DMS 273 (cell line): ENCODE measurements around the gene CLEC20A.
"Not testable (repeated sequence)": the region's sequence is repeated elsewhere in the genome, so short reads cannot be mapped to it uniquely, and the experiment has no call there.

ENCODE experiments used
- DNase-seq: peaks from one replicate; lab custom pipeline; 2025; ENCODE audit not compliant: unreplicated experiment; lab: John Stamatoyannopoulos, UW

CLEC20A gene

GRCh38 chr1:178529364-178530036 is 32.7 kb upstream of the CLEC20A start:
- no peak for DNase-seq

GRCh38 chr1:178528953-178529335 is 32.2 kb upstream of the CLEC20A start:
- DNase-seq = peak; percentile 14

GRCh38 chr1:178528228-178528952 is 31.6 kb upstream of the CLEC20A start:
- no peak for DNase-seq

GRCh38 chr1:178527117-178527516 is 30.4 kb upstream of the CLEC20A start:
- DNase-seq = no peak

- DNase-seq = no peak
These were observed 24.5 kb upstream of the CLEC20A start for GRCh38 chr1:178521241-178521640.

GRCh38 chr1:178520803-178521202 is 24.0 kb upstream of the CLEC20A start:
- DNase-seq = no peak

- DNase-seq = no peak
These were observed 22.1 kb upstream of the CLEC20A start for GRCh38 chr1:178518894-178519293.

- no peak for DNase-seq
These were observed 19.3 kb upstream of the CLEC20A start for GRCh38 chr1:178516110-178516509.

GRCh38 chr1:178513278-178513983 is 16.7 kb upstream of the CLEC20A start:
- DNase-seq = peak; percentile 73

GRCh38 chr1:178512566-178513277 is 16.0 kb upstream of the CLEC20A start, which contains the start of gene TEX35:
Gene TEX35, plus strand, starts transcription at chr1:178513109. Its CDS starts 80 bp downstream, at chr1:178513189.
- DNase-seq = no peak

- no peak for DNase-seq
These were observed 13.4 kb upstream of the CLEC20A start for GRCh38 chr1:178510155-178510554.

GRCh38 chr1:178509414-178510007 is 12.7 kb upstream of the CLEC20A start:
- no peak for DNase-seq

- DNase-seq = no peak
These were observed 9.9 kb upstream of the CLEC20A start for GRCh38 chr1:178506669-178507068.

GRCh38 chr1:178506177-178506576 is 9.4 kb upstream of the CLEC20A start:
- no peak for DNase-seq

GRCh38 chr1:178504286-178504685 is 7.5 kb upstream of the CLEC20A start:
- no peak for DNase-seq

GRCh38 chr1:178503849-178504248 is 7.1 kb upstream of the CLEC20A start:
- DNase-seq = no peak

- DNase-seq = not testable (repeated sequence)
These were observed 6.6 kb upstream of the CLEC20A start for GRCh38 chr1:178503316-178503715.

GRCh38 chr1:178502856-178503255 is 6.1 kb upstream of the CLEC20A start:
- no peak for DNase-seq

- DNase-seq = no peak
These were observed 5.6 kb upstream of the CLEC20A start for GRCh38 chr1:178502330-178502714.

GRCh38 chr1:178501705-178502329 is 5.1 kb upstream of the CLEC20A start:
- peak; percentile 86 for DNase-seq
